Fibroblast of mammary gland (primary cell): ENCODE results near the gene PA2G4.

ENCODE experiments used
- DNase-seq: peaks from one replicate; pipeline ENCODE4 v3.0.0-alpha.2; 2010; ENCODE audit warnings: low read depth
- H3K4me3 ChIP-seq: 2 replicates; pipeline ENCODE4 v1.5.1; 2011; ENCODE audit warnings: low read depth, mild to moderate bottlenecking, low read length, moderate library complexity; ENCODE audit not compliant: control insufficient read depth
- CTCF ChIP-seq: conservative IDR thresholded peaks from 2 replicates; pipeline ENCODE4 v1.5.1; 2011; ENCODE audit warnings: low read depth, low read length, inconsistent platforms; ENCODE audit not compliant: control insufficient read depth, insufficient read depth

Gene PA2G4

GRCh38 chr12:56130876-56131275 lies 26.5 kb downstream of the PA2G4 start:
- no peak overlapping the region for H3K4me3 ChIP-seq
- DNase-seq, result no peak
- TF ChIP-seq CTCF, result no peak

- no peak for DNase-seq
- no peak for TF ChIP-seq CTCF
Measured at GRCh38 chr12:56134897-56135296, 30.5 kb downstream of the PA2G4 start.

GRCh38 chr12:56137853-56138571 lies 33.7 kb downstream of the PA2G4 start:
- no peak overlapping the region for H3K4me3 ChIP-seq
- DNase-seq, result no peak
- no peak for TF ChIP-seq CTCF

More at GRCh38 chr12:56134897-56135296, 30.5 kb downstream of the PA2G4 start:
- no peak overlapping the region for H3K4me3 ChIP-seq

GRCh38 chr12:56141946-56142784 lies 37.8 kb downstream of the PA2G4 start:
- DNase-seq, result no peak
- TF ChIP-seq CTCF, result no peak
- no peak overlapping the region for H3K4me3 ChIP-seq

GRCh38 chr12:56143217-56143616 lies 38.9 kb downstream of the PA2G4 start:
- no peak overlapping the region for H3K4me3 ChIP-seq
- no peak for DNase-seq
- TF ChIP-seq CTCF, result no peak

GRCh38 chr12:56143870-56144269 lies 39.5 kb downstream of the PA2G4 start:
- H3K4me3 ChIP-seq, result no peak overlapping the region
- TF ChIP-seq CTCF, result no peak
- DNase-seq, result no peak
